HepG2 (cell line): ENCODE results near the gene NFRKB. TPM values are rescaled to one million over a fixed set of nuclear protein-coding genes. Genes with fewer than 3 reads are reported as not detected.

Source experiments
- ARHGAP35 ChIP-seq: sonication (generic); formaldehyde crosslinking; IDR thresholded peaks from 2 replicates; pipeline ENCODE4 v1.9.0; 2022; ENCODE audit warnings: mild to moderate bottlenecking, inconsistent platforms, moderate library complexity, missing genetic modification reagents, borderline replicate concordance
- NFE2 ChIP-seq: sonication (generic); formaldehyde crosslinking; IDR thresholded peaks from 2 replicates; pipeline ENCODE4 v1.4.0; 2020; ENCODE audit warnings: missing genetic modification reagents
- TAF1 ChIP-seq: sonication (generic); formaldehyde crosslinking; IDR thresholded peaks from 2 replicates; pipeline ENCODE4 v1.4.0; 2020; ENCODE audit warnings: missing genetic modification reagents
- THAP7 ChIP-seq: sonication (generic); formaldehyde crosslinking; IDR thresholded peaks from 2 replicates; pipeline ENCODE4 v1.8.1; 2023; ENCODE audit warnings: mild to moderate bottlenecking, missing genetic modification reagents
- XRCC5 ChIP-seq: fragments of 200-400 bp; formaldehyde crosslinking; optimal IDR thresholded peaks from 2 replicates; pipeline ENCODE3; 2017; ENCODE audit warnings: mild to moderate bottlenecking, low read length
- YEATS4 ChIP-seq: sonication (generic); formaldehyde crosslinking; IDR thresholded peaks from 2 replicates; pipeline ENCODE4 v1.4.0; 2020; ENCODE audit warnings: missing genetic modification reagents, borderline replicate concordance
- ZFYVE20 ChIP-seq: sonication (generic); formaldehyde crosslinking; IDR thresholded peaks from 2 replicates; pipeline ENCODE4 v1.8.0; 2023; ENCODE audit warnings: low read depth, mild to moderate bottlenecking, moderate library complexity, missing genetic modification reagents, borderline replicate concordance
- ZNF225 ChIP-seq: sonication (generic); formaldehyde crosslinking; IDR thresholded peaks from 2 replicates; pipeline ENCODE4 v1.4.0; 2020; ENCODE audit warnings: mild to moderate bottlenecking, missing genetic modification reagents
- ZNF280D ChIP-seq: sonication (generic); formaldehyde crosslinking; IDR thresholded peaks from 2 replicates; pipeline ENCODE4 v1.5.1; 2020; ENCODE audit warnings: mild to moderate bottlenecking, missing genetic modification reagents
- ZNF292 ChIP-seq: sonication (generic); formaldehyde crosslinking; IDR thresholded peaks from 2 replicates; pipeline ENCODE4 v1.8.1; 2022; ENCODE audit warnings: mild to moderate bottlenecking, low read depth, missing genetic modification reagents, borderline replicate concordance
- ZNF83 ChIP-seq: sonication (generic); formaldehyde crosslinking; IDR thresholded peaks from 2 replicates; pipeline ENCODE4 v1.4.0; 2020; ENCODE audit warnings: missing genetic modification reagents, mild to moderate bottlenecking, borderline replicate concordance
- polyA plus RNA-seq, 8 experiments: library from polyadenylated mRNA; depleted of rRNA in 3 of 8; stranded (reverse) in 7 of 8; unstranded in 1 of 8; fragments of >200 nt; fragmentation: Illumina TruSeq in 4 of 8; extraction: Trizol in 4 of 8; gene quantifications; 2 replicates each; pipeline versions ENCODE4 v1.2.1 to v1.2.3, GENCODE V29; 2011 to 2016; ENCODE audit warnings: low read depth in 4 of 8, missing spikeins in 1 of 8, mixed read lengths in 1 of 8; ENCODE audit not compliant: insufficient read depth in 1 of 8
- total RNA-seq, 5 experiments: library from RNA; depleted of rRNA; stranded (reverse); fragments of >200 nt; fragmentation: Illumina TruSeq; extraction: Trizol; gene quantifications; 2 replicates each; pipeline ENCODE4 v1.2.3, GENCODE V29; 2016; ENCODE audit warnings: low read depth in 1 of 5
- TF ChIP-seq, protein P1 (sequence below): sonication (generic); formaldehyde crosslinking; IDR thresholded peaks from 2 replicates; pipeline ENCODE4 v1.8.1; 2023; ENCODE audit warnings: mild to moderate bottlenecking, missing genetic modification reagents
- TF ChIP-seq, protein P2 (sequence below): IDR thresholded peaks from 2 replicates; pipeline ENCODE4 v1.6.1; 2016; ENCODE audit warnings: missing compliant biosample characterization, missing genetic modification reagents, borderline replicate concordance
- TF ChIP-seq, protein P3 (sequence below): sonication (generic); formaldehyde crosslinking; IDR thresholded peaks from 2 replicates; pipeline ENCODE4 v1.8.1; 2023; ENCODE audit warnings: missing genetic modification reagents, mild to moderate bottlenecking, borderline replicate concordance
- TF ChIP-seq, protein P4 (sequence below): sonication (generic); formaldehyde crosslinking; IDR thresholded peaks from 2 replicates; pipeline ENCODE4 v1.5.1; 2020; ENCODE audit warnings: missing genetic modification reagents, mild to moderate bottlenecking, borderline replicate concordance
- TF ChIP-seq, protein P5 (sequence below): sonication (generic); formaldehyde crosslinking; IDR thresholded peaks from 2 replicates; pipeline ENCODE4 v1.5.1; 2020; ENCODE audit warnings: missing genetic modification reagents, mild to moderate bottlenecking, borderline replicate concordance

Gene NFRKB
- total and polyA plus RNA-seq, 2 of the 13 experiments (the other 11 are each of a cell fraction or from before 2014, with no cell fraction given), result 22.9 to 23.7 TPM

- no peak for TF ChIP-seq THAP7 (CRISPR knock-in tag)
- TF ChIP-seq ZNF83, result no peak
- 0 out of 2 replicates have a peak, but pooled peaks have one; percentile 26 for TF ChIP-seq ZNF225 (CRISPR knock-in tag)
- TF ChIP-seq NFE2 (CRISPR knock-in tag), result no peak
- peak; percentile 74 for TF ChIP-seq YEATS4 (CRISPR knock-in tag)
- no peak for TF ChIP-seq ARHGAP35 (CRISPR knock-in tag)
- TF ChIP-seq, protein P1, sequence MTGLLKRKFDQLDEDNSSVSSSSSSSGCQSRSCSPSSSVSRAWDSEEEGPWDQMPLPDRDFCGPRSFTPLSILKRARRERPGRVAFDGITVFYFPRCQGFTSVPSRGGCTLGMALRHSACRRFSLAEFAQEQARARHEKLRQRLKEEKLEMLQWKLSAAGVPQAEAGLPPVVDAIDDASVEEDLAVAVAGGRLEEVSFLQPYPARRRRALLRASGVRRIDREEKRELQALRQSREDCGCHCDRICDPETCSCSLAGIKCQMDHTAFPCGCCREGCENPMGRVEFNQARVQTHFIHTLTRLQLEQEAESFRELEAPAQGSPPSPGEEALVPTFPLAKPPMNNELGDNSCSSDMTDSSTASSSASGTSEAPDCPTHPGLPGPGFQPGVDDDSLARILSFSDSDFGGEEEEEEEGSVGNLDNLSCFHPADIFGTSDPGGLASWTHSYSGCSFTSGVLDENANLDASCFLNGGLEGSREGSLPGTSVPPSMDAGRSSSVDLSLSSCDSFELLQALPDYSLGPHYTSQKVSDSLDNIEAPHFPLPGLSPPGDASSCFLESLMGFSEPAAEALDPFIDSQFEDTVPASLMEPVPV (CRISPR knock-in tag), result no peak
- TF ChIP-seq ZFYVE20 (CRISPR knock-in tag), result no peak
- TF ChIP-seq ZNF280D, result 0 out of 2 replicates have a peak, but pooled peaks have one; percentile 12
- TF ChIP-seq ZNF292 (CRISPR knock-in tag), result 0 out of 2 replicates have a peak, but pooled peaks have one; percentile 31
- TF ChIP-seq TAF1 (CRISPR knock-in tag), result peak; percentile 54
- TF ChIP-seq, protein P2, sequence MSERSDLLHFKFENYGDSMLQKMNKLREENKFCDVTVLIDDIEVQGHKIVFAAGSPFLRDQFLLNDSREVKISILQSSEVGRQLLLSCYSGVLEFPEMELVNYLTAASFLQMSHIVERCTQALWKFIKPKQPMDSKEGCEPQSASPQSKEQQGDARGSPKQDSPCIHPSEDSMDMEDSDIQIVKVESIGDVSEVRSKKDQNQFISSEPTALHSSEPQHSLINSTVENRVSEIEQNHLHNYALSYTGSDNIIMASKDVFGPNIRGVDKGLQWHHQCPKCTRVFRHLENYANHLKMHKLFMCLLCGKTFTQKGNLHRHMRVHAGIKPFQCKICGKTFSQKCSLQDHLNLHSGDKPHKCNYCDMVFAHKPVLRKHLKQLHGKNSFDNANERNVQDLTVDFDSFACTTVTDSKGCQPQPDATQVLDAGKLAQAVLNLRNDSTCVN (CRISPR knock-in tag), result no peak; the same call in 1 of the 2 replicates
- no peak for TF ChIP-seq XRCC5
- TF ChIP-seq, protein P3, sequence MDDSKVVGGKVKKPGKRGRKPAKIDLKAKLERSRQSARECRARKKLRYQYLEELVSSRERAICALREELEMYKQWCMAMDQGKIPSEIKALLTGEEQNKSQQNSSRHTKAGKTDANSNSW (CRISPR knock-in tag), result no peak
- TF ChIP-seq, protein P4, sequence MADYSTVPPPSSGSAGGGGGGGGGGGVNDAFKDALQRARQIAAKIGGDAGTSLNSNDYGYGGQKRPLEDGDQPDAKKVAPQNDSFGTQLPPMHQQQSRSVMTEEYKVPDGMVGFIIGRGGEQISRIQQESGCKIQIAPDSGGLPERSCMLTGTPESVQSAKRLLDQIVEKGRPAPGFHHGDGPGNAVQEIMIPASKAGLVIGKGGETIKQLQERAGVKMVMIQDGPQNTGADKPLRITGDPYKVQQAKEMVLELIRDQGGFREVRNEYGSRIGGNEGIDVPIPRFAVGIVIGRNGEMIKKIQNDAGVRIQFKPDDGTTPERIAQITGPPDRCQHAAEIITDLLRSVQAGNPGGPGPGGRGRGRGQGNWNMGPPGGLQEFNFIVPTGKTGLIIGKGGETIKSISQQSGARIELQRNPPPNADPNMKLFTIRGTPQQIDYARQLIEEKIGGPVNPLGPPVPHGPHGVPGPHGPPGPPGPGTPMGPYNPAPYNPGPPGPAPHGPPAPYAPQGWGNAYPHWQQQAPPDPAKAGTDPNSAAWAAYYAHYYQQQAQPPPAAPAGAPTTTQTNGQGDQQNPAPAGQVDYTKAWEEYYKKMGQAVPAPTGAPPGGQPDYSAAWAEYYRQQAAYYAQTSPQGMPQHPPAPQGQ (CRISPR knock-in tag), result no peak
- TF ChIP-seq, protein P5, sequence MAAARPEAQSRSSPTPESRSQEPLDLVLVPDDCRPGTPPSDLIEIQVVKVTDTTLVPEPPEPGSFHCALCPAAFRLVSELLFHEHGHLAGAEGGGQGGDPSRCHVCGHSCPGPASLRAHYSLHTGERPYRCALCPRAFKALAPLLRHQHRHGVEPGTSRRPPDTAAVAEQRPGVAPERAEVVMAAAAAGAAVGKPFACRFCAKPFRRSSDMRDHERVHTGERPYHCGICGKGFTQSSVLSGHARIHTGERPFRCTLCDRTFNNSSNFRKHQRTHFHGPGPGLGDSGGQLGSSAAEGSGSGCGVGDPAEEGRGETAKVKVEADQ (CRISPR knock-in tag), result no peak
Observed at GRCh38 chr11:129895126-129896041, at the start of gene NFRKB (continued).
